ENCODE data around the gene TMEM200A. TPM values are rescaled to one million over a fixed set of nuclear protein-coding genes. Genes with fewer than 3 reads are reported as not detected.

The TMEM200A gene
- total RNA-seq, 4 donors from 2014 or later, result 0.76 to 1.2 (median 0.93) TPM

- no peaks in the 10 kb centered on the region for H3K36me3 ChIP-seq
- TF ChIP-seq CTCF (IDR thresholded peaks at IDR 0.05) (no peak), EP300 (IDR thresholded peaks at IDR 0.05) (no peak), POLR2AphosphoS5 (IDR thresholded peaks at IDR 0.05) (no peak), POLR2A (IDR thresholded peaks at IDR 0.05) (no peak)
- H3K4me3 ChIP-seq, result no peak overlapping the region
- no peak for DNase-seq (ENCODE audit: low spot score in 2 of 2)
- no peaks in the 10 kb centered on the region for H3K27me3 ChIP-seq
- H3K9me3 ChIP-seq, result no peaks in the 10 kb centered on the region
- no peaks in the 10 kb centered on the region for H3K4me1 ChIP-seq
- no peak overlapping the region for H3K27ac ChIP-seq
- WGBS, result 81% methylated on average over 4 of the region's 4 CpGs
Observed at GRCh38 chr6:130435181-130435580, 69.4 kb downstream of the TMEM200A start.

- no peak for DNase-seq (ENCODE audit: low spot score in 2 of 2)
- Histone ChIP-seq H3K4me1 (no peaks in the 10 kb centered on the region), H3K36me3 (no peaks in the 10 kb centered on the region), H3K27ac (no peak overlapping the region), H3K9me3 (no peaks in the 10 kb centered on the region), H3K4me3 (no peak overlapping the region), H3K27me3 (no peaks in the 10 kb centered on the region)
- 6% methylated on average over 1 of the region's 1 CpG for WGBS
- TF ChIP-seq CTCF (IDR thresholded peaks at IDR 0.05) (no peak), EP300 (IDR thresholded peaks at IDR 0.05) (no peak), POLR2AphosphoS5 (IDR thresholded peaks at IDR 0.05) (no peak), POLR2A (IDR thresholded peaks at IDR 0.05) (no peak)
Observed at GRCh38 chr6:130437961-130438360, 72.1 kb downstream of the TMEM200A start.

- DNase-seq (ENCODE audit: low spot score in 2 of 2), result no peak
- Histone ChIP-seq H3K27ac (no peak overlapping the region), H3K9me3 (no peaks in the 10 kb centered on the region), H3K36me3 (no peaks in the 10 kb centered on the region), H3K27me3 (no peaks in the 10 kb centered on the region), H3K4me1 (no peaks in the 10 kb centered on the region), H3K4me3 (no peak overlapping the region)
- no peak for TF ChIP-seq CTCF (IDR thresholded peaks at IDR 0.05)
- TF ChIP-seq POLR2A (IDR thresholded peaks at IDR 0.05), result no peak
- no peak for TF ChIP-seq POLR2AphosphoS5 (IDR thresholded peaks at IDR 0.05)
- no peak for TF ChIP-seq EP300 (IDR thresholded peaks at IDR 0.05)
Observed at GRCh38 chr6:130447374-130447773, 81.6 kb downstream of the TMEM200A start.

- Histone ChIP-seq H3K27me3 (no peaks in the 10 kb centered on the region), H3K9me3 (no peaks in the 10 kb centered on the region), H3K36me3 (no peaks in the 10 kb centered on the region), H3K27ac (no peak overlapping the region), H3K4me1 (no peaks in the 10 kb centered on the region), H3K4me3 (no peak overlapping the region)
- 92% methylated on average over 1 of the region's 1 CpG for whole genome bisulfite sequencing
- no peak for DNase-seq (ENCODE audit: low spot score in 2 of 2)
- TF ChIP-seq EP300 (IDR thresholded peaks at IDR 0.05) (no peak), CTCF (IDR thresholded peaks at IDR 0.05) (no peak), POLR2AphosphoS5 (IDR thresholded peaks at IDR 0.05) (no peak), POLR2A (IDR thresholded peaks at IDR 0.05) (no peak)
Observed at GRCh38 chr6:130452336-130452735, 86.5 kb downstream of the TMEM200A start.

GRCh38 chr6:130453230-130453629, 87.4 kb downstream of the TMEM200A start:
- TF ChIP-seq POLR2AphosphoS5 (IDR thresholded peaks at IDR 0.05) (no peak), POLR2A (IDR thresholded peaks at IDR 0.05) (no peak), EP300 (IDR thresholded peaks at IDR 0.05) (no peak), CTCF (IDR thresholded peaks at IDR 0.05) (no peak)
- 90% methylated on average over 5 of the region's 5 CpGs for WGBS
- H3K4me1 ChIP-seq, result no peaks in the 10 kb centered on the region
- H3K27ac ChIP-seq, result no peak overlapping the region
- no peaks in the 10 kb centered on the region for H3K27me3 ChIP-seq
- no peak for DNase-seq (ENCODE audit: low spot score in 2 of 2)
- H3K4me3 ChIP-seq, result no peak overlapping the region
- H3K9me3 ChIP-seq, result no peaks in the 10 kb centered on the region
- no peaks in the 10 kb centered on the region for H3K36me3 ChIP-seq
